SK-MEL-5 (cell line): ENCODE measurements around the gene ZNF474. TPM values are rescaled to one million over a fixed set of nuclear protein-coding genes. Genes with fewer than 3 reads are reported as not detected.

ENCODE experiments used
- DNase-seq: peaks from one replicate; pipeline ENCODE4 v3.0.0-alpha.2; 2016; ENCODE audit warnings: low read depth, low spot score
- in situ Hi-C: cut with HindIII; loops from 2 replicates; pipeline ENCODE4 v1.10.0; 2016; ENCODE audit warnings: low sequenced_read_pairs, high pct_unique_total_duplicates, low pct_unique_long_range_greater_than_20kb
- total RNA-seq: library from RNA; depleted of rRNA; stranded (reverse); fragments of >200 nt; shearing (Covaris generic); gene quantifications from 2 replicates; pipeline ENCODE4 v1.2.3, GENCODE V29; 2014

ZNF474 gene
- total RNA-seq, 1 experiment from 2014 or later: not detected

DNA sequence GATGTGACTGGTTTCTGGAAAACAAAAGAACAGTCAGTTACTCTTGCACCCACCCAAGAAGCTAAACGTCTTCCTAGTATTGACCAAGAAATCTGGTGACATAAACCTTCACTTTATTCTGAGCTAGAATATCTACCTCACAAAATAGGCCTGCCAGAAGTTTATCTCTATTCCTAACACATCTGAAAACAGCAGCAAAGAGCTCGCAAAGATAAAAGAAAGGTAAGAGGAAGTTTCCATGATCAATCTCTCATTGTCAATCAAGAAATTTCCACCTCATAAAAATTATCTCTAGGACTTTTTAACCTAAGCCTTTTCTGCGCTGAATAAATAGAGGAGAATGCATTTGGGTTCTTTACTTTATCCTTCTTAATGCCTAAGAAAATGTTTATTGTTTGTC, 17.3 kb upstream of the ZNF474 start:
- DNase-seq: no peak

DNA sequence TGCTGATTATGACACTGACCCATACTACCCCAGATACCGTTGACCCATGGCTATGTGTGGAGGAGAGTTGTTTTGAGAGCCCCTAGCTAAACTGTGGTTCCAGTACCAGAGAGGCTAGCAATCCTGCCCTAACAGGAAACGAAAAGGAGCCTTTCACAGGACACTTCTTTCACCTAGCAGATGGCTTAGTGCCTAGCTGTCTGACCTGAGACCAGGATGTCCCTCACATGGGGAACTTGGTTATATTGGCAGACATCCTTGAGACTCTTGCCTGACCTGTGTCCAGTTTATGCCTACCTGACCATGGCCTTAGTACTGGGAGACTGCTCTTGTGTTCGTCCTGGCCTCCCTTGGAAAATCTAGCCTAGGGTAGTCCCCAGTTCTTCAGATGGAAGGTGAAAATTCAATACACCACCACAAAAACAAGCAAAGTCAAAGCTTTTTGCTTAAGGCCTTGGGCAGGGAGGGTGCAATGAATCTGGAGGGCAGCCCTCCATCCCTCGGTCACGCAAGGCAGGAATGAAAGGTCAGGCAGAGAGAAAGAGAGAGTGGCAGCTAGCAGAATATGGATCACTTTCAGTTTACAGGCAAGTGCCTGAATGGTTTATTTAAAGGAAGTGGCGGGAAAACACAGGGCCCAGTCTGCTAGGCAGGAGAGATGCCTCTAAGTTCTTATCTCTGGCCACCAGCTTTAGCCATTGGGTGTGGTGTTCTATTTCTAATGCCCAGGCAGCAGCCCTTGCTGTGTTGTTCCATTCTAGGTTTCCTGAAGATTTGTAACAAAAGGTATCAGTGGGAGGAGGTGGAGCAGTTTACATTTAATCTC, 16.4 kb upstream of the ZNF474 start:
- DNase-seq: no peak
- in situ Hi-C loops: no loop called here

More for the DNA sequence above, 17.3 kb upstream of the ZNF474 start:
- in situ Hi-C loops: no loop called here

DNA sequence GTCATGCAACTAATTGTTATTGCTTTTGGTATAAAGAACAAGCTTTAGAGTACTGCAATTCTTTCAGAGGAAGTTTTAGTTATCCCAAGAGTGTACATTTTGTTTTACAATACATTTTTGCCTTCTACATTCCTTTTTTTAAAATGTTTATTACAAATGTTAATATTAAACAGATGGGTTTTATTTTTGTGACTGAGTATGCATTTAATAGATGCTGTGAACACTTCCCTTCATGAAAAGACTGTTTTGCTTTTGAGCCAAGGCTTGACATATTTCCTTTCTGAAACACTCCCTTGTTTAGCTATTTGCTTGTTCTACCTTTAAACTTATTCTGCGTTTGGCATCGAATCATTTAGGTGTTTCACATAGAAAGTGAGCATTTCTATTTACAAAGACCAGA, 14.8 kb upstream of the ZNF474 start:
- in situ Hi-C loops: no loop called here
- DNase-seq: no peak

DNA sequence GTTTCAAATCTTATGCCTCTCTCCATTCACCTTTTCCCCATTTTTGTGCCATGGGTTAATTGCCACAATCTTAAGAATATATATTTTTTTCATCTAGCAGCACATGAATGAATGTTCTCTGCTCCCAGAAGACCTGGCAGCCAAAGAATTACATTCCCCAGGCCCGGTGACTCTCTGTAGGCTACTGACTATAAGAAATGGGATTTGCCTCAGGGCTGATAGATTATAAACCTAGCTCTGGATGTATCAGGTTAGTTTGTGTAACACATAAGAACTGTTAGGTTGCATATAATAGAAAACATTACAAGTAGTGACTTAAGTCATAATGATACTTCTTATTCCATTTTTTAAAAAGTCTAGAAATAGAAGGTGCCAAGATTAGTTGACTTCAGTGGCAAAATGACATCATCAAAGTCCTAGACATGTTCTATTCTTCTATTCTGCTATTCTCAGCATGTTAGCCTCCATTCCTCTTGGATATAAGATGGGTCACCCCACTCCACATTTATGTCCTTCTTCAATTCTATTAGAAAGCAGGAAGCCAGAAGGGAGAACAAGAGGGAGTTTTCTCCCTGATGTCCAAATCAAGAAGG, 10.9 kb upstream of the ZNF474 start:
- DNase-seq: no peak
- in situ Hi-C loops: no loop called here

DNA sequence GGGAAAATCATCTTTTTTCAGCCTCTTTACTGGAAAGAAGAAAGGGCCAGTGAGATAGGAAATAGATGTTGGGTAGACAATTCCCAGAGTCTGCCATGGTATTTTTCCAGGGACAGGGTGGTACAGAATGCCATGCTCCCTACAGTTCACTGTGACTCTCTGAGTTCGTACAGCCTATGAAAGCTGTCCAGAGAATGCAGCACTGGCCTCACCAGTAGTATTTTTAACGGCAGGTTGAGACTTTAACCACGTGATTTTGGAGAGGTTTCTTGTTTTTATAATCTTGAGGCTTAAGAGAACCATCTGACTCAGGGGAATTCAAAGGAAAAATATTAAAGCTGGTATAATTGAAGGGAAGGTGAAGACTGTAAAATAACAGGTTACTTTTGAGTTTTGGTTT, 10.1 kb upstream of the ZNF474 start:
- DNase-seq: no peak
- in situ Hi-C loops: no loop called here

DNA sequence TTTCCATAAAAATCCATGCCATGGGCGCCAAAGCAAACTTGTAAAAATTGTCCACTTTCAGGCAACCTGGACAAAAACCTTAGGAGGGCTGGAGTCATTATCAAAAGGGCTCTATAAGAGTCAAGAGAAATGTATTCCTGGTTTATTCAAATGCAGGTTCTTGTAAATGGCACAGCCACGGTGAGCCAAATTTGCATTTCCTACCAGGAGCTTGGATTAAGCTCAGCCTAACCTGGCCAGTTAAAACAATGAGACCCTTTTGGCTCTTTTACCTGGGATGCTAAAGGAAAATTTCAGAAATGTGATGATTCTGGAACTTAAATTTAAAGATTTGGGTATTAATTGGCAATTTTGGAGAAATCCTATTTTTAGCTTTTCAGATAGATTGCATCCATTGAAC, 8.9 kb upstream of the ZNF474 start:
- in situ Hi-C loops: no loop called here
- no peak for DNase-seq

DNA sequence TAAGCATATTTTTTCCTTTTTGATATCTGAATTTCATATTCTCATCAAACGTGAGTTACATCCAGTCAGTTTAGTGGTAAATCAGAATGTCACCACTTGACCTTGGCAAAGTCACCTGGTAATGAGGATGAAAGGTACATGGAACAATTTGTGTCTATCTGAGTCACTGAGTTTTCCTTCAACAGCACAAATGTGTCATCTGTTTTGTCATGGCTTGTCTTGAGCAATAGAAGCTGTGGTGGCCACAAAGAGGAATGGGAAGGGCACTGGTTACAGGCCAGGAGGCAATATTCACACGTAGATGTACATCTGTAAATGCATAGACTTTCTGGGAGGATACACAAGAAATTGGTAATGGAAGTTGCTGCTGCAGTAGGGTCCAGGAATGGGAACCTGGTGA, 8.4 kb upstream of the ZNF474 start:
- DNase-seq: no peak
- in situ Hi-C loops: no loop called here

DNA sequence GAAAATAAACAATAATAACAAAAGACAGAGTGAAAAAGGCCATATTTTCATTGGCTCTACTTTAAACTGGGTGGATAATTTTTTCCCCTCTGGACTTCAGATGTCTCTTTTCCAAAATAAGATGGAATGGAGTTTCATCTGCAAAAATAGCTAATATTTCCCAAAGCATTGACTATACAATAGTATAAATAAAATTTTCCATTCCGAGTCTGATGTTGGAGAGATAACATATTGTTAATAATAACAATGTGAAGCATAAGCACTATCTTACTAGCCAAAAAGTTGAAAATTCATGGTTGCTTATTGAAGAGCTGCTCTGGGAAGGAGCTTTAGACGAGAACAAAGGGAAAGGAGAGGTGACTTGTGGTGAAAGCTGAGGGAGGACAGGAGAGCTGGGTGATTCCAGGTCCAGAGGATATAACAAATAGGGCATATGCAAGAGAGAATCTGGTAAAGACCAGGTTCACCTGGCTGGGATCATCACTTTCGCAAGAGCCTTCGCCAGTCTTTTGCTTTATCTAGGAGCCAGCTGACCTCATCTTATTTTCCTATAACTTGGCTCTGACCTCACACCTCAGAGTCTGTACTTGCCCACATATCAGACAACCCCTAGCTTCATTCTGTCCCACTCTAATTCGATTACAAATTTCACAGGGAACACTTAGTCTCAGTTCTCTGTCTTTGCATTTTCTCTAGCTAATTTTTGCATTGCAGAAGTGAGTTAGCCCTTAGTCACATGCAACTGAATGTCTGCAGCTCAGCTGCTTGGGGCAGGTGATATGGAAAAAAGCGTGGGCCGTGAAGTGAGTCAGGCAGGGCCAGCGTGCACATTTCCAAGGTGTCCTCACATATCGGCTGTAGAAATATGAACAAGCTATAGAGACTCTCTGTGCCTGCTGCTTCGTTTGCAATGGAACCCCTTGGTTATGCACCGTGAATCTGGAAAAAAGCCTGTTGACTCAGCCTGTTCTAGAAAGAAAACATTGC, 7.6 kb upstream of the ZNF474 start:
- no peak for DNase-seq
- in situ Hi-C loops: no loop called here

DNA sequence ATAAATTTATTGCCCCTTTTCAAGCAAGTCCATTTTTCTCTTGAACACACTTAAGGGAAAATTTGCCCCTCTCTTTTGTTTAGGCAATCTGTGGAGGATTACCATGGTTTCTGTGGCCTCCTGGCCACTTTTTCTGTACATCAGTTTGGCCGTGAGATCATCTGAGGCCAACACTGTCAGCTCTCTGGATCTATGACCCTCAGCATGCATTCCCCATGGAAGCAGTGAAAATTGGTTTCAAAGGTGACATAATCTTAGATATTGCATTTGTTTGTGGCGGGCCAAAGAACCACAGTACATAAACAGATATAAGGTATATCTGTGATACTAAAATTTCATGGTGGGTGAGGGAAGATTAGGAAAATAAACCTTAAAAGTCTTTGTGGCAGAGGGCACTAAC, 4.6 kb upstream of the ZNF474 start:
- in situ Hi-C loops: no loop called here

DNA sequence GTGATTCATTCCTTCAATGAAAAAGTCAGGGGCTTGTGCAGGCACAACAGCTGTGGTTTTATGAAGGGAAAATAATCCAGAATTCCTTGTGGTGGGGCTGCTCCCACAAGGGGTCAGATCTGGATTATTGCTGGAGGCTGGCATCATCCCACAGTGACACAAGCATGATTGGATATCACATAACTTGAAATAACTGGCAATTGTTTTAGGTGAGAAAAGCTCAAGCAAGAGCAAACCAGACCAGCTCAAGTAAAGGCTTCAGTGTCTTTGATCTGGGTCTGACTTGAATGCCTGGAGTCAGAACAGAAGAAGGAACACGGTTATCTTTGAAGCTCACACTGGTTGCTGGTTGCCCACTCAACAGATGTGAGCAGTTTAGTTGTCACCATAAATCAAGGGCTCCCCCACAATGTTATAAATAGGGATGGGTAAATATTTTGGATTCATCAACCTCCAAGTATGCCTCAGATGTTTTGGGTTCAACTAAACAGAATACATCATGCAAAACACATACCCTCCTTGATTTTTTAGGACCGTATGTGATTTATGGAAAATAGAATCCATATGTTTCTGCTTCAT, 3.1 kb upstream of the ZNF474 start:
- DNase-seq: no peak
- in situ Hi-C loops: no loop called here

More for the DNA sequence above, 4.6 kb upstream of the ZNF474 start:
- DNase-seq: no peak

DNA sequence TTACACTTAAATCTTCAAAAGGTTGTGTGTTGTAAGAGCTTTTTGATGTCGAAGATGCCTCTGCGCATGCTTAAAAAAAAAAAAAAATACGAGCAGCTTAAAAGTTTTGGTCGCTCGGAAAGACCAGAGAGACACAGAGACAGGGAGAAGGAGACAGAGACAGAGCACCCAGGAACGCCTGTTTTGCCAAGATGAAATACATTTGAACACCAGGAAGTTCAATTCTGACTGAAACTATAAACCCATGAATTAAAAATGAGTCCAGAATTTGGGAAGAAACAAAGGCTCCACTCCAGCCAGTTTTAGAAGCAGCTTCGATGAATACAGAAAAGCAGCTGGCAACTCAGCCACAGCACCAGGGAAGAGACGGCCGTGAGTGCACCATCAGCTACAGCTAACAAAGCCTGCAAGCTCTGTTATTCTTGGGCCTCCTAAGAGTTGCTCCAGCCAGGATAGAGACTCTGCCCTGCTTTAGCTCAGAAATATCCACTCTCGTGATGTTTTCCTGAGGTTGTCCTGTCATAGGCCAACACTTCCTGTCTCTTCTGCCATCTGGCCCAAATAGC, 2.5 kb upstream of the ZNF474 start:
- in situ Hi-C loops: no loop called here
- DNase-seq: no peak

DNA sequence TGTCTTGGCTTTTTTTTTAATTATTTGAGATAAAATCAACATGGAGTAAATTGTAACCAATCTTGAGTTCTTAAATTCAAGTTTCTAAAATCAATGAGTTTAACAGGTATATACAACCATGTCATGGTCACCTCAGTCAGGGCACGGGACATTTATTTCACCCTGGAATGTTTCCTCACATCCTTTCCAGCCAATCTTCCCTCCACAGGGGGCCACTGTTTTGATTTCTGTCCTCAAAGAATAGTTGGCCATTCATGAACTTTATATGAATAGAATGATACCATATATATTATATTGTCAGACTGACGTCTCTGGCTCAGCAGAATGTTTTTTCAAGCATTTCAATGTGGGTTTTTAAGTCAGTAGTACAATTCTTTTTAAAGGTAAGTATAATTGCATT, 806 bp downstream of the ZNF474 start:
- peak; percentile 17 for DNase-seq
- in situ Hi-C loops: no loop called here

DNA sequence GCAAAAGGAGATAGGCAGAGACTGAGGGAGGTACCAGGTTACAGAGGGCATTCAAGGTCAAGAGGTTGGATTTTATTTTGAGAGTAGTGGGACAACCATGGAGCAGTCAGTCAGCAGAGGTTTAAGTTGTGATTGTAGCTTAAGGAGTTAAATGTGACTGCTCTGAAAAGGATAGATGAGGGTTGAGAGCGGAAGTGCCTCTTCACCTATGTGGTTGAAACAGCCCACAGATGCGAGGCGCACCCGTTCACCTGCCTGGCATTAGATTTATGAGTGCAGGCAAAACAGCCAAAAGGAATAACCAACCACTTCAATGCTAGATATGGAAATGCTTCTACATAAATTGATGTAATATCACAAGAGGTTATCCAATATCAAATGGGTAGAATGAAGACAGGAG, 8.4 kb downstream of the ZNF474 start:
- in situ Hi-C loops: no loop called here
- no peak for DNase-seq

DNA sequence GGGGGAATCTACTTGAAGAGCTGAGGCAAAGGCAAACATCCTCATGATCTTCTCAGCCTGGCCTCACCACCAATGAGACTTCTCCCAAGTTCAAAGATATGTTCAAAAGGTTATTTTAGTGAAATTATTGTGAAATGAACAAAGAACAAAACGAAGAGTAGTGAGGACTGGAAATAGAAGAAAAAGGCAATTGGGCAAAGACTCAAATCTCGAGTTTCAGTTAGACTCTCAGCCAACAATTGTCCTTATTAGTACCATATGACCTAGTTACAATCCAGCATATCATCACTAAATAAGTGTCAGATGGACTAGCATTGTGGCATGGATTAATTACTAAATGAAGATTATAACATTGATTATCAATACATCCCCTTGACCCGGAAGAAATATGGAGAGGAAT, 9.0 kb downstream of the ZNF474 start:
- no peak for DNase-seq
- in situ Hi-C loops: no loop called here

DNA sequence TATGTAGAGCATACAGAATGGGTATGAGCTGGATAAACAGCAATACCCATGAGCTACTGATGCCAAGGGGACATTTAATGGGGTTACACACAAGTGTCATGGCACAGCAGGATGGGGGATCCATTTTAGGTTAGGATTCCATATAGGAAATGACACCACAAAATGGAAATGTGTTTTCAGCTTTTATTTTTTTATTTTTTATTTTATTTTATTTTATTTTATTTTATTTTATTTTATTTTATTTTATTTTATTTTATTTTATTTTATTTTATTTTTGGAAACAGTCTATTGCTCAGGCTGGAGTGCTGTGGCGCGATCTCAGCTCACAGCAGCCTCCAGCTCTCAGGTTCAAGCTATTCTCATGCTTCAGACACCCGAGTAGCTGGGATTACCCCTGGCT, 11.6 kb downstream of the ZNF474 start:
- no peak for DNase-seq
- in situ Hi-C loops: no loop called here

DNA sequence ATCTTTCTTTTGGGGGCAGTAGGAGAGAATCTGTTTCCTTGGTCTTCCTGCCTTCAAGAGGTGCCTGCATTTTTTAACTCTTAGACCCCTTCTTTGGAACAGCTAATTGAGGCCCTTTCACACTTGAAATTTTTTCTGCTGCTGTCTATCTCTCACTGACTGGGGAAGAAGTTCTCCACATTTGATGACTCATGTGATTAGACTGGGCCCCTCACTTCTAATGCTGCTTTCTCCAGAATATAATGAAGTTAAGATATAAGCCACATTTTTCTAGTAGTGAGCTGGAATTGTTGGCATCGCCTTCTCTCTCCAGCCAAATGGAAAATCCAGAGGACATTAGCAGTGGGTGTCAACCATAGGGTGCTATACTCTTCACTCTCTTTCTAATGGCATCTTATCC, 12.4 kb downstream of the ZNF474 start:
- in situ Hi-C loops: no loop called here
- DNase-seq: no peak

DNA sequence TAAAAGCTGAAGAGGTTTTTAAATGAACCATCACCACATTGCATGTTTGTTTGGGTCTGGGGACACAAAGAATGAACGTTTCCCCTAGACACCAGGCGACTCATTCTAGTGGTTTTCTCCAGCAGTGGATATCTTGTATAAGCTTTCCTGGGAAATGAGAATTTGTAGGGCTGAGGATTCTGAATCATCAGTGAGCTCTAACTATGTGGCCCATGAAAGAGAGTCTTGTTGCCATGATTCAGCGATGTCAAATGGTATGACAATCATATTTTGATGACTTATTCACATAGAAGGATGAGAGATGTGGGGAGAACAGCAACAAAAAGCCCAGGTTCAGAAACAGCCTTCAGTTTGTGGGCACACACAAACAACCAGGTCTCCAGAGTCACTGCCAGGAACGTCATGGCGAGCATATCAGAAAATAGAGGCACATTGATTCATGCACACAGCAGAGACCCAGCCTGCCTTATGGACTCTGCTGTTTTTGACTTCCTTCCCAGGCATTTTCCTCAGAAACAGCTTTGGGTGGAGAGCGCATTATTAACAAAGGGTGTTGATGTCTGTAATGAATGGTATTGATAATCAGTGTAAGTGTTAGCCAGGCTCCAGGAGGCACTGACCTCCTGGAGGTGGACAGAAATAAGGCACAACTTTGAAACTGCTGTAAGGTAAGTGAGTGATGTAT, 13.3 kb downstream of the ZNF474 start:
- in situ Hi-C loops: no loop called here
- DNase-seq: peak; percentile 20
